CD4-positive, alpha-beta memory T cell (primary cell): ENCODE results near the gene CFAP58. TPM values are rescaled to one million over a fixed set of nuclear protein-coding genes. Genes with fewer than 3 reads are reported as not detected.

Experiments
- CTCF ChIA-PET: fragments of 350-600 bp; sonication (Branson Sonifier 250); formaldehyde crosslinking; loops from one replicate; lab custom pipeline; 2021; ENCODE audit warnings: inconsistent platforms; ENCODE audit not compliant: partially characterized antibody; lab: Charles Lee
- POLR2A ChIA-PET: fragments of 350-600 bp; sonication (Branson Sonifier 250); formaldehyde crosslinking; loops from one replicate; lab custom pipeline; 2021; ENCODE audit not compliant: partially characterized antibody; lab: Charles Lee
- DNase-seq, 5 donors: peaks; one replicate each; pipeline versions ENCODE4 v3.0.0 to v3.0.0-alpha.2; 2020 to 2022; ENCODE audit warnings: mixed read lengths in 1 of 5
- H3K27ac ChIP-seq: one replicate; pipeline ENCODE4 v1.7.0; 2013; ENCODE audit warnings: low read depth, low read length
- H3K27me3 ChIP-seq: 2 replicates; pipeline ENCODE4 v1.7.0; 2013; ENCODE audit warnings: mild to moderate bottlenecking, low read length, moderate library complexity; ENCODE audit not compliant: insufficient read depth
- H3K36me3 ChIP-seq: 2 replicates; pipeline ENCODE4 v1.7.0; 2013; ENCODE audit warnings: mild to moderate bottlenecking, low read length, moderate library complexity; ENCODE audit not compliant: insufficient read depth
- H3K4me1 ChIP-seq: 2 replicates; pipeline ENCODE4 v1.7.0; 2013; ENCODE audit warnings: mild to moderate bottlenecking, low read length, moderate library complexity; ENCODE audit not compliant: insufficient read depth
- H3K4me3 ChIP-seq, 2 donors: one replicate each; pipeline ENCODE4 v1.7.0; 2013; ENCODE audit warnings: low read length in 2 of 2, mild to moderate bottlenecking in 1 of 2
- H3K9me3 ChIP-seq, 2 donors: one replicate each; pipeline ENCODE4 v1.7.0; 2013; ENCODE audit warnings: low read length in 2 of 2, control low read depth in 1 of 2; ENCODE audit not compliant: control insufficient read depth in 1 of 2
- H3K27ac Mint-ChIP-seq, 7 donors: one replicate each; pipeline ENCODE4 v1.8.0; 2020 to 2021; ENCODE audit warnings: mixed read lengths in 7 of 7, mild to moderate bottlenecking in 6 of 7, inconsistent platforms in 3 of 7, moderate library complexity in 3 of 7
- H3K27me3 Mint-ChIP-seq, 2 donors: one replicate each; pipeline ENCODE4 v1.8.0; 2020 to 2021; ENCODE audit warnings: mixed read lengths in 2 of 2
- H3K36me3 Mint-ChIP-seq, 2 donors: one replicate each; pipeline ENCODE4 v1.8.0; 2020 to 2021; ENCODE audit warnings: mixed read lengths in 2 of 2, inconsistent platforms in 1 of 2, mild to moderate bottlenecking in 1 of 2
- H3K4me1 Mint-ChIP-seq, 4 donors: one replicate each; pipeline ENCODE4 v1.8.0; 2020 to 2021; ENCODE audit warnings: mixed read lengths in 4 of 4, mild to moderate bottlenecking in 1 of 4
- H3K4me3 Mint-ChIP-seq, 8 donors: one replicate each; pipeline ENCODE4 v1.8.0; 2020 to 2021; ENCODE audit warnings: mixed read lengths in 8 of 8, mild to moderate bottlenecking in 7 of 8, moderate library complexity in 6 of 8, inconsistent platforms in 3 of 8
- H3K9me3 Mint-ChIP-seq, 8 donors: one replicate each; pipeline ENCODE4 v1.8.0; 2020 to 2021; ENCODE audit warnings: mixed read lengths in 8 of 8, mild to moderate bottlenecking in 5 of 8, inconsistent platforms in 3 of 8, moderate library complexity in 1 of 8
- intact Hi-C: fragments of 100-400 bp; cut with micrococcal nuclease; formaldehyde crosslinking; loops from one replicate; pipeline ENCODE4 v1.15.1; 2023
- polyA plus RNA-seq, 2 donors: library from polyadenylated mRNA; unstranded; fragments of 300-500 nt; fragmentation: Illumina TruSeq; gene quantifications; one replicate each; pipeline ENCODE4 v1.2.3, GENCODE V29; 2021
- total RNA-seq, 2 experiments: library from RNA; stranded (reverse); gene quantifications; one replicate each; pipeline ENCODE4 v1.2.3, GENCODE V29; 2021

The CFAP58 gene
- total and polyA plus RNA-seq, 4 experiments from 2014 or later: not detected

DNA sequence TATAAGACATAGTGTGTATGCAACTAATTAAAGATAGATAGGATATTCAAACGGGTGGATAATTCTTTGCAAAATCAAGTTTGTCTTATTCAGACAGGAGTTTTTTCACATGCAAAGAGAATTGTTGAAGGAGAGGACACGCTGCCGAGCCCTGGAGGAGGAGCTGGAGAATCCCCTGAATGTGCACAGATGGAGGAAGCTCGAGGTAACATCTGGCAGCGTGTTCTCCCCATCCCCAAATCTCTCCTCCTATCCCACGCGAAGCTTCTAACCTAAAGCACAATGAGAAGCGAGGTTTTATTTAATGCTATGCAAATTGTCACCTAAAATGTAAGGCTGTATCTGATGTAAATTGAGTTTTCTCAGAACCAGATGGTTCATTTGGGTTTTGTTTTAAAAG is 50.0 kb downstream of the CFAP58 start:
- no peak for DNase-seq
- Mint-ChIP-seq H3K27me3 (peaks cover 10 to 27% of the 10 kb centered on the region in 2 donors), H3K27ac (no peak overlapping the region), H3K4me1 (peaks cover 0 to 6% (median 0%) of the 10 kb centered on the region in 4 donors), H3K9me3 (no peaks in the 10 kb centered on the region), H3K4me3 (no peak overlapping the region), H3K36me3 (no peaks in the 10 kb centered on the region)
- H3K27ac ChIP-seq: no peak overlapping the region
- H3K27me3 ChIP-seq: no peaks in the 10 kb centered on the region
- ChIA-PET CTCF (interaction anchor here (0.6 kb wide), 1 partner anchor 133 kb away, joined by 4 read pairs; no protein-coding TSS in a partner anchor), POLR2A (no interaction called here)
- H3K4me1 ChIP-seq: no peaks in the 10 kb centered on the region
- no peaks in the 10 kb centered on the region for H3K36me3 ChIP-seq
- H3K9me3 ChIP-seq: no peaks in the 10 kb centered on the region
- H3K4me3 ChIP-seq: no peak overlapping the region
- intact Hi-C loops: no loop called here

DNA sequence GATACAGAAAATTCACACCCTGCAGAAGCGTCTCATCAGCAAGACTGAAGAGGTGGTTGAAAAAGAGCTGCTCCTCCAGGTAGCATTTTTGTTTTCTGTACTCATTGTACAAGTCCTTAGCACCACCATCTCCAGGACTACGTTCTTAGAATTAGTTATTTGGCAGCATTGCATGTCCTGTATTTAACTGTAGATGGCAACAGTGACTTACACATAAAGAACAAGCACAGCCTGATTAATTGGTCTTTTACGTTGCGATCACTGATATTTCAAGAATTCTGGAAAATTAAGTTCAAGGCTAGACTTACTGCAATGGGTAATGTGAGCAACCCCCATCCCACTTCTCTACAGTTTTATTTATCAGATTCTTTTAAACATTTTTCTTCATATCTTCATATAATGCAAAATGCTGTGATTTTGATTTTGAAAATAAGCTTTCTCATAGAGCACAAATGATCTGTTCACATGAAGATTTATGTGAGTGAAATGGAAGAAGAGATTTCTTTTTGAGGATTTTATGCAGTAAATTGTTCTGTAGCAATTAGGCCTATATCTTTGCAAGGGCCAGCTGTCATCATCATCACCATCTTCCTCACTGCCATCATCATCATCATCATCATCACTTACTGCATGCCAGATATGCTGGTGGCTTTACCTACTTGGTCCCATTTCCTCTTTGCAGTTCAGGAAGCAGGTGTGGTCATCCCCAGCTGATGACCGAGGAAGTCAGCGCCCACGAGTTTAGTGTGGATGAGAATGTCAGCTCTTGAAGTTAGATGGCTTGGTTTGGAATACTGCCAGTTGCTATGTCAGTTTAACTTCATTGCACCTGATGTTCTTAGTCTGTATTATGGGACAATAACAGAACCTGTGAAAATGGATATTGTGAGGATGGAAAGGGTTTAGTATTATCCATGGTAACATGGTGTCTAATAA is 53.4 kb downstream of the CFAP58 start:
- no peak overlapping the region for H3K27ac Mint-ChIP-seq
- H3K27me3 Mint-ChIP-seq: peaks cover 9 to 10% of the 10 kb centered on the region in 2 donors
- intact Hi-C loops: no loop called here
- Histone ChIP-seq H3K4me3 (no peak overlapping the region), H3K4me1 (no peaks in the 10 kb centered on the region), H3K27me3 (no peaks in the 10 kb centered on the region), H3K27ac (no peak overlapping the region), H3K9me3 (no peaks in the 10 kb centered on the region), H3K36me3 (no peaks in the 10 kb centered on the region)
- no peak overlapping the region for H3K4me3 Mint-ChIP-seq
- H3K36me3 Mint-ChIP-seq: no peaks in the 10 kb centered on the region
- ChIA-PET POLR2A (no interaction called here), CTCF (no interaction called here)
- H3K9me3 Mint-ChIP-seq: no peaks in the 10 kb centered on the region
- no peak for DNase-seq
- peaks cover 0 to 6% (median 0%) of the 10 kb centered on the region in 4 donors for H3K4me1 Mint-ChIP-seq

DNA sequence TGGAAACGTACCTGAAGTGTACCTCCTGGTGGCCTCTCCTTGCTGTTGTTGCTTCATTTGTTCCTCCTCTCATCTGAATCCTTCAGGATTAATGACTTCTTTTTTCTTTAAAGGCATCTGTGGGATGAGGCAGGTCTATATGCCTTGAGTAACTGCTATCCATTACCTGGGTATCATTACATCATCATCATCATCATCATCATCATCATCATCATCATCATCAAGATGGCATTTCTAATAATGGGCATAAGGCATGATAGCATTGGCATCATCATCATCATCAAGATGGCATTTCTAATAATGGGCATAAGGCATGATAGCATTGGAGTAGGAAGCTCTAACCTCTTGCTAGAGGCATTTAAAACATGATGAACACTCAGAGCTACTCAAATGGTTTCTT is 59.9 kb downstream of the CFAP58 start:
- CTCF ChIA-PET: no interaction called here
- DNase-seq: no peak
- POLR2A ChIA-PET: no interaction called here
- Histone ChIP-seq H3K4me3 (no peak overlapping the region), H3K36me3 (no peaks in the 10 kb centered on the region), H3K4me1 (no peaks in the 10 kb centered on the region), H3K9me3 (no peaks in the 10 kb centered on the region), H3K27me3 (no peaks in the 10 kb centered on the region), H3K27ac (no peak overlapping the region)
- intact Hi-C loops: no loop called here
- Mint-ChIP-seq H3K27ac (no peak overlapping the region), H3K4me1 (no peaks in the 10 kb centered on the region), H3K9me3 (no peaks in the 10 kb centered on the region), H3K36me3 (no peaks in the 10 kb centered on the region), H3K27me3 (peaks cover 6 to 16% of the 10 kb centered on the region in 2 donors), H3K4me3 (no peak overlapping the region)

DNA sequence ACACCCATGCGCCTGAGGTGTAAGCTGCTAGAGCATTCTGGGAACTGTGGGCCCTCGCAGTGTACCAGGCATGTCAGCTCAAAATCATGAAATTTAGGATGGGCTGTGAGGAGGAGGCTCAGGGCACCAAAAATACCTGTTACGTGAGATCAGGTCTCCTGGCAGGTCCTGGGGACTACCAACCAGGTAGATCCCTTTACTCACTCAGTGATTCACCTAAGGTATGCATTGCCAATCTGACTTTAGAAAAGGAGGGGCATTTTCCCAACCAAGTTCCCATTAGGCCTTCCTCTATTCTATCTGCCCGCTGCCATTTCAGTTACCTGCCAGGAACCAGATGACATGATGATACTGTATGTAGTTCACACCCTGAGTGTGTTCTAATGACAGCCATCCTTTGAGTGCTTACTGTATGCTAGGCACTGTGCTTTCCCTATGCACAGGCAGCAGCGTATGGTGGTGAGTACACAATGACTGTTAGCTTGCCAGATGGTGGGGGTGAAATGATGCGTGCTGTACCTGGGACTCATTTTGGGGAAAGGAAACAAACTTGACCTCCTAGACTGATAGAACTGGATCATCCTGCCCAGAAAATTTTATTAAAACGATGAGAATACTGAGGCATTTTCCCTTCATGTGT is 62.0 kb downstream of the CFAP58 start:
- no peak overlapping the region for H3K27ac Mint-ChIP-seq
- POLR2A ChIA-PET: no interaction called here
- H3K27ac ChIP-seq: no peak overlapping the region
- no peaks in the 10 kb centered on the region for H3K36me3 Mint-ChIP-seq
- H3K36me3 ChIP-seq: no peaks in the 10 kb centered on the region
- intact Hi-C loops: no loop called here
- H3K4me3 Mint-ChIP-seq: no peak overlapping the region
- CTCF ChIA-PET: no interaction called here
- no peak overlapping the region for H3K4me3 ChIP-seq
- DNase-seq: no peak
- H3K9me3 ChIP-seq: no peaks in the 10 kb centered on the region
- no peaks in the 10 kb centered on the region for H3K9me3 Mint-ChIP-seq
- no peaks in the 10 kb centered on the region for H3K27me3 ChIP-seq
- no peaks in the 10 kb centered on the region for H3K4me1 ChIP-seq
- peaks cover 6 to 16% of the 10 kb centered on the region in 2 donors for H3K27me3 Mint-ChIP-seq
- H3K4me1 Mint-ChIP-seq: no peaks in the 10 kb centered on the region

DNA sequence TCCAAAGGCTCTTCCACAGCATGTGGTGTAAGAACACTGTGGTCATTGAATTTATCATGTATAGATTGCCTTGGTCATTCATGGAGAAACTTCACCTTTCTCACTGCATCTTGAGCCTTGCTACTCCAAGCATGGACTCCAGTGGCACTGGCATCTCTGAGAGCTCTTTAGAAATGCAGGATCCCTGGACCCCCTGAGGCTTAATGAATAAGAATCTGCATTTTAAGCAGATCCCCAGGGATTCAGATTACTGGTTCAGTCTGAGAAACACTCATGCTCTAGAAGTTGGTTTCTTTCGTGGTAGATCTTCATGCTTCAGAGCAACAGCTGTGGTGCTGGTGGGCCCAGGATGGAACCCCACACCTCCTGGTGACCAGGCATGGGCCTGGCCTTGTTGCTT is 63.2 kb downstream of the CFAP58 start:
- H3K9me3 ChIP-seq: no peaks in the 10 kb centered on the region
- POLR2A ChIA-PET: no interaction called here
- Mint-ChIP-seq H3K4me3 (no peak overlapping the region), H3K9me3 (peaks cover 0 to 2% (median 0%) of the 10 kb centered on the region in 8 donors), H3K4me1 (no peaks in the 10 kb centered on the region), H3K27ac (no peak overlapping the region), H3K36me3 (no peaks in the 10 kb centered on the region), H3K27me3 (peaks cover 6 to 13% of the 10 kb centered on the region in 2 donors)
- DNase-seq: no peak
- H3K36me3 ChIP-seq: no peaks in the 10 kb centered on the region
- intact Hi-C loops: no loop called here
- no peaks in the 10 kb centered on the region for H3K27me3 ChIP-seq
- H3K4me1 ChIP-seq: no peaks in the 10 kb centered on the region
- no peak overlapping the region for H3K4me3 ChIP-seq
- CTCF ChIA-PET: no interaction called here
- H3K27ac ChIP-seq: no peak overlapping the region

DNA sequence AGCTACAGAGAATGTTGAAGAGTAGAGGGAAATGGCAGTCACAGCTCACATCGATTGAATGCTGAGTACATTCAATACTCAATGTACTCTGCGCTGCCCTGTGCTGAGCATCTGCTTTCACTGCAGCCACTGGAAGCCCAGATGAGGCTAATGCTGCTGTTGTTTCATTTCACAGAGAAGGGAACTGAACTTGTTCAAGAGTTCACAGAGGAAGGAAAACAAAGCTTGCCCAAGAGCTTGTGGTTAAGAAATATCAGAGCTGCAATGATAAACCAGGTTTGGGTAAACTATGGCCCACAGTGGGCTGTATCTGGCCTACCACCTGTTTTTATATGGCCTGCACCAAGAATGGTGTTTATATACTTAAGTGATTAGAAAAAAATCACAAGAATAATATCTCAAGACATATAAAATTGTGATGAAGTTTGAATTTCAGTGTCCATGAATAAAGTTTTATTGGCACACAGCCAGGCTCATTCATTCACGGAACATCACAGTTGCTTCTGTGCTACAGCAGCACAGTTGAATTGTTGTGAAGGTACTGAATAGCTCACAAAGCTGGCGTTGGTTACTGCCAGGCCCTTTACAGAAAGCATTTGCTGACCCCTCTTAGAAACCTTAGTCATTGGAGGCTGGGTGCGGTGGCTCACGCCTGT is 64.1 kb downstream of the CFAP58 start:
- peaks cover 0 to 2% (median 0%) of the 10 kb centered on the region in 8 donors for H3K9me3 Mint-ChIP-seq
- Histone ChIP-seq H3K9me3 (no peaks in the 10 kb centered on the region), H3K27me3 (no peaks in the 10 kb centered on the region), H3K4me3 (no peak overlapping the region), H3K36me3 (no peaks in the 10 kb centered on the region), H3K27ac (no peak overlapping the region), H3K4me1 (no peaks in the 10 kb centered on the region)
- POLR2A ChIA-PET: no interaction called here
- no peak overlapping the region for H3K4me3 Mint-ChIP-seq
- CTCF ChIA-PET: no interaction called here
- H3K27ac Mint-ChIP-seq: peak overlapping the region in 1 of 7 donors; percentile 58
- intact Hi-C loops: no loop called here
- no peaks in the 10 kb centered on the region for H3K4me1 Mint-ChIP-seq
- peaks cover 9 to 12% of the 10 kb centered on the region in 2 donors for H3K27me3 Mint-ChIP-seq
- no peaks in the 10 kb centered on the region for H3K36me3 Mint-ChIP-seq
- DNase-seq: peak in 1 of 5 donors; percentile 7

DNA sequence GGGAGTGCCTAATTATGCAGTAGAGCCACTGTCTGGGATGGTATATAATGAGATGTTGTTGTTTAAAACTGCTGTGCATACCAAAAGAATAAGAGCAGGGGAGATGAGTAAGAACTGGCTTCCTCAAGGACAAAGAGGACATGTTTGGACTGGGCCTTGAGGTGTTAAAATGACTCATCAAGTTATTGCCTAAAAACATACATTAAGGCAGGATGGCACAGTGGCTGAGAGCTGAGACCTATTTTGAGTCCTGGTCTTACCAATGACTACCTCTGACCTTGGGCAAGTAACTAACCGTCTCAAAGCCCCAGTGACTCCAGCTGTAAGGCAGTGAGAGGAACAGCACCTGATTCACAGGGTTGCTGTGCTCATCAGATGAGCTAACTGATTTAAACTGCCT is 71.1 kb downstream of the CFAP58 start:
- no peak overlapping the region for H3K27ac ChIP-seq
- DNase-seq: no peak
- intact Hi-C loops: no loop called here
- ChIA-PET CTCF (no interaction called here), POLR2A (no interaction called here)
- H3K36me3 ChIP-seq: no peaks in the 10 kb centered on the region
- Mint-ChIP-seq H3K4me3 (no peak overlapping the region), H3K36me3 (no peaks in the 10 kb centered on the region), H3K27ac (no peak overlapping the region), H3K9me3 (peaks cover 0 to 2% (median 0%) of the 10 kb centered on the region in 8 donors), H3K27me3 (peaks cover 0 to 3% of the 10 kb centered on the region in 2 donors), H3K4me1 (no peaks in the 10 kb centered on the region)
- no peaks in the 10 kb centered on the region for H3K27me3 ChIP-seq
- no peak overlapping the region for H3K4me3 ChIP-seq
- H3K4me1 ChIP-seq: no peaks in the 10 kb centered on the region
- H3K9me3 ChIP-seq: no peaks in the 10 kb centered on the region
